LNCaP clone FGC (cell line): Measurements from ENCODE around the gene MAD1L1.

Experiments used
- DNase-seq: peaks from one replicate; pipeline ENCODE4 v3.0.0-alpha.2; 2011; ENCODE audit warnings: low read depth
- H3K4me3 ChIP-seq: 2 replicates; pipeline ENCODE4 v1.5.1; 2011; ENCODE audit warnings: mild to moderate bottlenecking, low read depth, low read length, control low read depth
- CTCF ChIP-seq: IDR thresholded peaks from 2 replicates; pipeline ENCODE4 v1.5.1; 2012; ENCODE audit warnings: mild to moderate bottlenecking; ENCODE audit not compliant: control insufficient read depth, insufficient read depth; ENCODE audit errors: extremely low read depth

The MAD1L1 gene

GRCh38 chr7:1969459-1970284 lies 263.1 kb downstream of the MAD1L1 start:
- TF ChIP-seq CTCF = no peak
- DNase-seq = no peak

GRCh38 chr7:1968397-1969111 lies 264.2 kb downstream of the MAD1L1 start:
- H3K4me3 ChIP-seq = no peak overlapping the region
- no peak for TF ChIP-seq CTCF
- DNase-seq = no peak

More at GRCh38 chr7:1969459-1970284, 263.1 kb downstream of the MAD1L1 start:
- no peak overlapping the region for H3K4me3 ChIP-seq

GRCh38 chr7:1967512-1968396 lies 265.0 kb downstream of the MAD1L1 start:
- DNase-seq = no peak
- H3K4me3 ChIP-seq = no peak overlapping the region
- TF ChIP-seq CTCF = no peak

- DNase-seq = no peak
Measured at GRCh38 chr7:1966631-1967200, 266.0 kb downstream of the MAD1L1 start.

GRCh38 chr7:1965579-1966294 lies 267.0 kb downstream of the MAD1L1 start:
- no peak for TF ChIP-seq CTCF
- no peak for DNase-seq
- no peak overlapping the region for H3K4me3 ChIP-seq

More at GRCh38 chr7:1966631-1967200, 266.0 kb downstream of the MAD1L1 start:
- TF ChIP-seq CTCF = no peak
- no peak overlapping the region for H3K4me3 ChIP-seq

- no peak for DNase-seq
- no peak for TF ChIP-seq CTCF
- H3K4me3 ChIP-seq = no peak overlapping the region
Measured at GRCh38 chr7:1964913-1965578, 267.7 kb downstream of the MAD1L1 start.
